Keratinocyte (primary cell): ENCODE data around the gene GCKR. TPM values are rescaled to one million over a fixed set of nuclear protein-coding genes. Genes with fewer than 3 reads are reported as not detected.

Experiments used
- DNase-seq: peaks from one replicate; pipeline ENCODE4 v3.0.0-alpha.2; 2011; ENCODE audit warnings: low read depth, missing footprints, low spot score
- FAIRE-seq: peaks from 2 replicates; lab custom pipeline; 2011; peaks lifted over from hg19 to GRCh38; lab: Jason Lieb, UNC
- H2AFZ ChIP-seq: 2 replicates; pipeline ENCODE4 v1.6.0; 2012; ENCODE audit warnings: low read length, control low read depth, inconsistent platforms; ENCODE audit not compliant: control insufficient read depth
- H3K27ac ChIP-seq: 2 replicates; pipeline ENCODE4 v1.5.1; 2011; ENCODE audit warnings: low read length; ENCODE audit not compliant: control insufficient read depth, insufficient read depth
- H3K27me3 ChIP-seq: 3 replicates; pipeline ENCODE4 v1.6.0; 2011; ENCODE audit warnings: low read length; ENCODE audit not compliant: control insufficient read depth, insufficient read depth; ENCODE audit errors: extremely low read depth
- H3K36me3 ChIP-seq, 2 experiments: 2 replicates in 1 of 2; 3 replicates in 1 of 2; pipeline ENCODE4 v1.5.1; 2011; ENCODE audit warnings: low read length in 2 of 2, mild to moderate bottlenecking in 1 of 2; ENCODE audit not compliant: control insufficient read depth in 2 of 2, insufficient read depth in 2 of 2; ENCODE audit errors: extremely low read depth in 1 of 2
- H3K4me1 ChIP-seq: 3 replicates; pipeline ENCODE4 v1.5.1; 2011; ENCODE audit warnings: low read length; ENCODE audit not compliant: control insufficient read depth, insufficient read depth; ENCODE audit errors: extremely low read depth
- H3K4me2 ChIP-seq: 3 replicates; pipeline ENCODE4 v1.6.0; 2011; ENCODE audit warnings: low read depth, low read length; ENCODE audit not compliant: control insufficient read depth, insufficient read depth; ENCODE audit errors: extremely low read depth
- H3K4me3 ChIP-seq, 3 experiments: fragments of 200-600 bp in 1 of 3; sonication (generic) in 1 of 3; 2 replicates in 2 of 3; 3 replicates in 1 of 3; pipeline ENCODE4 v1.5.1; 2011 to 2016; ENCODE audit warnings: low read length in 3 of 3, mild to moderate bottlenecking in 3 of 3, control low read depth in 2 of 3, inconsistent platforms in 1 of 3, low read depth in 1 of 3, mixed read lengths in 1 of 3, mixed run types in 1 of 3, moderate library complexity in 1 of 3; ENCODE audit not compliant: control insufficient read depth in 2 of 3, insufficient read depth in 2 of 3; ENCODE audit errors: extremely low read depth in 1 of 3
- H3K79me2 ChIP-seq: 2 replicates; pipeline ENCODE4 v1.6.0; 2012; ENCODE audit warnings: low read length; ENCODE audit not compliant: control insufficient read depth, insufficient read depth
- H3K9ac ChIP-seq: 3 replicates; pipeline ENCODE4 v1.6.0; 2011; ENCODE audit warnings: low read length; ENCODE audit not compliant: control insufficient read depth, insufficient read depth; ENCODE audit errors: extremely low read depth
- H3K9me1 ChIP-seq: 3 replicates; pipeline ENCODE4 v1.6.0; 2011; ENCODE audit warnings: low read length; ENCODE audit not compliant: control insufficient read depth, insufficient read depth; ENCODE audit errors: extremely low read depth
- H3K9me3 ChIP-seq: 2 replicates; pipeline ENCODE4 v1.5.1; 2012; ENCODE audit warnings: low read depth, low read length; ENCODE audit not compliant: control insufficient read depth
- H4K20me1 ChIP-seq: 3 replicates; pipeline ENCODE4 v1.6.0; 2011; ENCODE audit warnings: low read length; ENCODE audit not compliant: control insufficient read depth, insufficient read depth; ENCODE audit errors: extremely low read depth
- CTCF ChIP-seq, 3 experiments: IDR thresholded peaks in 1 of 3; conservative IDR thresholded peaks in 1 of 3; optimal IDR thresholded peaks in 1 of 3; 2 replicates in 2 of 3; 3 replicates in 1 of 3; pipeline versions ENCODE3 to v1.5.1; 2011; ENCODE audit warnings: low read length in 3 of 3, mild to moderate bottlenecking in 3 of 3, moderate library complexity in 2 of 3, control low read depth in 1 of 3, inconsistent platforms in 1 of 3; ENCODE audit not compliant: insufficient read depth in 2 of 3; ENCODE audit errors: extremely low read depth in 1 of 3
- EZH2 ChIP-seq: IDR thresholded peaks from one replicate; pipeline ENCODE4 v1.6.1; 2012; ENCODE audit warnings: inconsistent platforms, mild to moderate bottlenecking, low read length, moderate library complexity
- dilution Hi-C: fragments of 300-500 bp; cut with MboI; formaldehyde crosslinking; loops from one replicate; pipeline ENCODE4 v1.7.0; 2020; ENCODE audit warnings: low sequenced_read_pairs; ENCODE audit not compliant: extremely low pct_ligation_motif_present
- polyA minus RNA-seq, 3 experiments: library from RNA; depleted of rRNA, polyadenylated mRNA; stranded (reverse); fragments of >200 nt; gene quantifications; 1 replicate in 1 of 3; 2 replicates in 1 of 3; 3 replicates in 1 of 3; pipeline ENCODE4 v1.2.3, GENCODE V29; 2011
- polyA plus RNA-seq, 5 experiments: library from polyadenylated mRNA; depleted of rRNA in 3 of 5; stranded (reverse) in 3 of 5; stranded (forward) in 1 of 5; unstranded in 1 of 5; fragments of >200 nt; gene quantifications; 1 replicate in 1 of 5; 2 replicates in 3 of 5; 3 replicates in 1 of 5; pipeline versions ENCODE4 v1.2.1 to v1.2.3, GENCODE V29; 2011 to 2012; ENCODE audit warnings: missing spikeins in 2 of 5, low read depth in 1 of 5, low replicate concordance in 1 of 5

Gene GCKR
- polyA plus RNA-seq (0.18 to 0.30 TPM (median 0.27 TPM) in 3 replicates), polyA minus RNA-seq (0.80 TPM in 1 of 3 replicates, not detected in the others)
- not detected for polyA plus RNA-seq (2011; ENCODE audit: low read depth)
- 0.06 TPM in 1 of 2 replicates, not detected in the other for polyA plus RNA-seq (2011; cell fraction: cytosol; rRNA removed)
- 0.71 and 1.3 TPM in 2 replicates for polyA plus RNA-seq (2011; cell fraction: nucleus; rRNA removed)
- 0.45 TPM in 1 of 2 replicates, not detected in the other for polyA plus RNA-seq (2012; ENCODE audit: low replicate concordance)
- polyA minus RNA-seq (2011; cell fraction: cytosol; rRNA and poly(A)+ RNA removed) = not detected
- not detected in 2 replicates for polyA minus RNA-seq (2011; cell fraction: nucleus; rRNA and poly(A)+ RNA removed)

- TF ChIP-seq EZH2 (no peak), CTCF (optimal IDR thresholded peaks at IDR 0.05 in 1 of 3, IDR thresholded peaks at IDR 0.05 in 1 of 3, conservative IDR thresholded peaks at IDR 0.05 in 1 of 3; ENCODE audit: extremely low read depth in 1 of 3, insufficient read depth in 2 of 3, low read length in 3 of 3) (no peak)
- H2AFZ ChIP-seq = no peak within 1 kb of the TSS
- no peaks in the 10 kb centered on the region for H3K9me3 ChIP-seq
- H4K20me1 ChIP-seq = no peaks in the 10 kb centered on the region
- H3K27me3 ChIP-seq = no peaks in the 10 kb centered on the region
- no peak within 1 kb of the TSS for H3K27ac ChIP-seq
- H3K9me1 ChIP-seq = no peaks in the 10 kb centered on the region
- no peak within 1 kb of the TSS for H3K4me2 ChIP-seq
- peaks cover 12% of the 10 kb centered on the region for H3K4me1 ChIP-seq
- dilution Hi-C loops = no loop called here
- H3K4me3 ChIP-seq = no peak within 1 kb of the TSS
- DNase-seq = no peak
- no peak for FAIRE-seq
- no peak within 1 kb of the TSS for H3K9ac ChIP-seq
- no peaks in the 10 kb centered on the region for H3K79me2 ChIP-seq
- H3K36me3 ChIP-seq = no peaks in the 10 kb centered on the region
Measured at GRCh38 chr2:27496357-27497287, at the start of gene GCKR. TSS of gene GCKR (plus strand) at chr2:27496839. CDS start at chr2:27496905, 66 bp downstream.

GRCh38 chr2:27448381-27448780 lies 48.3 kb upstream of the GCKR start:
- Histone ChIP-seq H2AFZ (no peak overlapping the region), H3K9ac (no peak overlapping the region), H3K9me3 (no peaks in the 10 kb centered on the region), H3K4me2 (no peak overlapping the region), H3K4me1 (peaks cover 17% of the 10 kb centered on the region), H3K9me1 (no peaks in the 10 kb centered on the region), H3K27ac (no peak overlapping the region), H3K36me3 (peaks cover 1 to 25% of the 10 kb centered on the region in 2 experiments), H3K4me3 (no peak overlapping the region), H4K20me1 (no peaks in the 10 kb centered on the region), H3K79me2 (no peaks in the 10 kb centered on the region), H3K27me3 (no peaks in the 10 kb centered on the region)
- dilution Hi-C loops = no loop called here
- FAIRE-seq (no peak), DNase-seq (no peak)
- no peak for TF ChIP-seq CTCF (optimal IDR thresholded peaks at IDR 0.05 in 1 of 3, IDR thresholded peaks at IDR 0.05 in 1 of 3, conservative IDR thresholded peaks at IDR 0.05 in 1 of 3; ENCODE audit: extremely low read depth in 1 of 3, insufficient read depth in 2 of 3, low read length in 3 of 3)
- no peak for TF ChIP-seq EZH2
